Mesendoderm (in vitro differentiated cells): Measurements from ENCODE around the gene HDHD2.

Experiments
- DNase-seq: peaks from one replicate; pipeline ENCODE4 v3.0.0; 2013
- H2AK5ac ChIP-seq: 2 replicates; pipeline ENCODE4 v1.6.1; 2013; ENCODE audit warnings: low read length, inconsistent platforms
- H2BK120ac ChIP-seq: 2 replicates; pipeline ENCODE4 v1.6.1; 2013; ENCODE audit warnings: low read depth, mild to moderate bottlenecking, low read length, moderate library complexity, mixed read lengths
- H2BK15ac ChIP-seq: replicated peaks from 2 replicates; pipeline ENCODE4 v1.6.1; 2013; ENCODE audit warnings: low read depth, mild to moderate bottlenecking, moderate library complexity
- H2BK5ac ChIP-seq: 2 replicates; pipeline ENCODE4 v1.6.1; 2013; ENCODE audit warnings: low read length, inconsistent platforms
- H3K18ac ChIP-seq: 2 replicates; pipeline ENCODE4 v1.6.1; 2013; ENCODE audit warnings: mild to moderate bottlenecking, low read length, mixed read lengths
- H3K23ac ChIP-seq: one replicate; pipeline ENCODE4 v1.6.1; 2013; ENCODE audit warnings: low read length
- H3K27ac ChIP-seq: 2 replicates; pipeline ENCODE4 v1.5.1; 2013; ENCODE audit warnings: low read depth, mild to moderate bottlenecking, inconsistent platforms, low read length, moderate library complexity
- H3K27me3 ChIP-seq: 2 replicates; pipeline ENCODE4 v1.6.1; 2013; ENCODE audit warnings: low read length, control low read depth, mild to moderate bottlenecking, inconsistent platforms; ENCODE audit not compliant: insufficient read depth, poor library complexity
- H3K36me3 ChIP-seq: 2 replicates; pipeline ENCODE4 v1.6.1; 2013; ENCODE audit warnings: low read length, inconsistent platforms; ENCODE audit not compliant: control insufficient read depth, insufficient read depth
- H3K4ac ChIP-seq: one replicate; pipeline ENCODE4 v1.6.1; 2013; ENCODE audit warnings: low read depth, mild to moderate bottlenecking, low read length, moderate library complexity
- H3K4me1 ChIP-seq: 2 replicates; pipeline ENCODE4 v1.6.1; 2013; ENCODE audit warnings: low read depth, low read length, inconsistent platforms; ENCODE audit not compliant: control insufficient read depth
- H3K4me2 ChIP-seq: 2 replicates; pipeline ENCODE4 v1.6.1; 2013; ENCODE audit warnings: low read length
- H3K4me3 ChIP-seq: 2 replicates; pipeline ENCODE4 v1.5.1; 2013; ENCODE audit warnings: mild to moderate bottlenecking, low read length
- H3K56ac ChIP-seq: one replicate; pipeline ENCODE4 v1.6.1; 2013; ENCODE audit warnings: low read length
- H3K79me1 ChIP-seq: 2 replicates; pipeline ENCODE4 v1.6.1; 2013; ENCODE audit warnings: low read length, inconsistent platforms
- H3K79me2 ChIP-seq: 2 replicates; pipeline ENCODE4 v1.6.1; 2013; ENCODE audit warnings: mild to moderate bottlenecking, low read length; ENCODE audit not compliant: control insufficient read depth, insufficient read depth
- H3K9ac ChIP-seq: 2 replicates; pipeline ENCODE4 v1.6.1; 2013; ENCODE audit warnings: low read length, inconsistent platforms
- H4K5ac ChIP-seq: one replicate; pipeline ENCODE4 v1.6.1; 2013; ENCODE audit warnings: low read length
- H4K8ac ChIP-seq: one replicate; pipeline ENCODE4 v1.6.1; 2013; ENCODE audit warnings: low read depth, mild to moderate bottlenecking, control low read depth, low read length, moderate library complexity
- WGBS: extraction: QIAGEN DNeasy Blood & Tissue Kit; methylation state at CpG from one replicate; pipeline ENCODE4 v1.1.7; 2013; ENCODE audit warnings: low lambda C conversion rate, missing lambda C conversion rate; ENCODE audit not compliant: insufficient coverage; ENCODE audit errors: extremely low coverage; 5-methylcytosine and 5-hydroxymethylcytosine counted together

Gene HDHD2

DNA sequence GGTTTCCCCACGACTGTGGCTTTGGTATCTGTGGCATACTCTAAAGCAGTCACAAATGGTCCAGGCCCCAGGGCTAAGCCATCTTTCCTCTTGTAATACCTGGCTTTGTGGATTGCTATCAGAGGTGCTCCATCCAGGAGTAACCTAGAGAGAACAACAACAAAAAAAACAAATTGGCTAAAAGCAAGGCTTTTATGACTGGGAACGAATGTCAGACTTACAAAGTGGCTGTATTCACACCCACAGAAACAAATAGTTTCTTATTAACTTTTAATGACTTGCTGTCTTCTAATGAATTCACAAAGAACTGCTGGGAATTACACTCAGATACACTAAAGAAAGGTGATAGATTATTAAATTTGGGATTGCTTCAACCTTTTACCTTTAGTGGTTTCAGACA, 35.1 kb downstream of the HDHD2 start:
- Histone ChIP-seq H3K36me3 (peaks cover 1% of the 10 kb centered on the region), H2AK5ac (no peak overlapping the region)

DNA sequence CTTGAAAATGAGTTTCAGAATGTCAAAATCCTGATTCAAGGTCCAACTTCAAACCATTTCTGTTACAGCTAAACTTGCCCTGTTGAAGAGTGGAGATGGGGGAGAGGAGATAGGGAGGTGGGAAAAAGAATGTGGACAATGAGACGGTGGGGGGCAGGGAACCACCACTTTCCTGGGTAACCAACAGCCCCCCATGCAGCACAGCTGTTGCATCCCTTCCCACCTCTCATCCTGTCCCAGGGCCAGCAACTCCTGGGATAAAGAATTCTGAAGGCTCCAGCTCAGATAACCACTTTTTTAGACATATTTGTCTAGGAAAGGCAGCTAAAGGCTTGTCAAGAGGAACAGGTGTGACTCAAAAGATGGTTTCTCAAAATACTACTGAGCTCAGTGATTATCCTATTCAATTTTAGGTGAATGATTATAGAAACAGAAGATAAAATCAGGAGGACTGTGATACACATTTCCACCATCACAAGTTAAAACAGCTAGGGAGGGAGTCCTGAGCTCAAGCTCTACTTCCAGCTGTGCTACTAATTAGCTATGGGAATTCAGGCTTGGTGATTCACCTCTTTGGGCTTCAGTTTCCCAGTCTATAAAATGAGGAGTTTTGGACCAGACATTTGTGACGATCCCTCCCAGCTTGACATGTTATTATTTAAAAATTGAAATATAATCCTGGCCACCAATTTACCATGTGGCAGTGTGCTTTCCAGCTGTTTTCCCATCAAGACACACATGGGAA, 36.3 kb downstream of the HDHD2 start:
- Histone ChIP-seq H2BK15ac (no peak overlapping the region), H3K27me3 (no peaks in the 10 kb centered on the region), H2BK120ac (no peak overlapping the region), H3K56ac (no peak overlapping the region), H3K4me3 (no peak overlapping the region), H3K4ac (no peak overlapping the region), H3K27ac (peak overlapping the region; percentile 34), H3K9ac (no peak overlapping the region), H3K18ac (no peak overlapping the region), H3K36me3 (peaks cover 1% of the 10 kb centered on the region), H4K5ac (no peak overlapping the region), H3K4me2 (no peak overlapping the region), H3K79me2 (no peaks in the 10 kb centered on the region), H3K4me1 (peaks cover 3% of the 10 kb centered on the region), H3K23ac (no peak overlapping the region), H2BK5ac (no peak overlapping the region), H2AK5ac (no peak overlapping the region), H4K8ac (no peak overlapping the region), H3K79me1 (no peaks in the 10 kb centered on the region)
- WGBS, result no CpG with 5 or more reads among the region's 2 CpGs
- peak; percentile 85 for DNase-seq

More for the DNA sequence above, 35.1 kb downstream of the HDHD2 start:
- Histone ChIP-seq H2BK5ac (no peak overlapping the region), H3K27me3 (no peaks in the 10 kb centered on the region), H3K79me2 (no peaks in the 10 kb centered on the region), H3K79me1 (no peaks in the 10 kb centered on the region), H3K56ac (no peak overlapping the region), H4K8ac (no peak overlapping the region), H3K23ac (no peak overlapping the region), H3K4ac (no peak overlapping the region), H3K9ac (no peak overlapping the region), H3K18ac (no peak overlapping the region), H4K5ac (no peak overlapping the region), H2BK120ac (no peak overlapping the region), H3K27ac (no peak overlapping the region), H3K4me1 (peaks cover 3% of the 10 kb centered on the region), H3K4me2 (no peak overlapping the region), H3K4me3 (no peak overlapping the region), H2BK15ac (no peak overlapping the region)
- DNase-seq, result no peak
- WGBS, result no CpG with 5 or more reads among the region's 2 CpGs

DNA sequence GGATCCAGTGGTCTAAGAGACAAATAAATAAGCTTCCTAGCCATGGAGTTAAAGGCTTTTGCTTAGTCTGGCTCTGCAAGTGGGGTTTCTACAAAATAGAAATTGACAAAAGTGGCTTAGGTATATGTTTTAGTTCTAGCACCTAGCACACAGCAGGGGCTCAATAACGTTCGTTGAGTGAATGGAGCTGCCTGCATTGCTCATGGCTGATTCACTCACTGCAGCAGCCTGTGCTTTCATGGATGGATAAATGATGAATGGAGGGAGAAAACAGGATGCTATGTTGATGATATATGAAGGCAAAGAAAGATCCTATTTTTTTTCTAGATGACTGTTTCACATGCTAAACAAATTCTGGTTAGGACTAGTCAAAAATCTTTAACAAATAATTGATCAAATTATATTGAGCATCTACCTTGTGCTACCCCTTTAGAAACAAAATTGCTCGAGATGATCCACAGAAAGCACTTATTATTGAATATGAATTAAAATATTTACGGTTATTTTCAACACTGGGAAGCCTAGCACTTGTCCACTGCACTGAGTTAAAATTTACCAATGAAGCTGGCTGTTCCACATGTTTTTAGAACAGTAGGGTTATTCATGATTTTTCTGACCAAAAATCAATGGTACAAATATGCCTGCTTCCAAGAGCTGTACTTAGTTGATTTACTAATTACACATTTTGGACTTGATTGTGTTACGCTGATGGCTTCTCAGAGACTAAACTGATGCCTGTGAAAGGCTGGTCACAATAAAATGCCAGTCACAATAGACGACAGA, 39.6 kb downstream of the HDHD2 start:
- Histone ChIP-seq H3K18ac (no peak overlapping the region), H3K36me3 (peaks cover 1% of the 10 kb centered on the region), H3K79me2 (no peaks in the 10 kb centered on the region), H3K4me3 (no peak overlapping the region), H3K9ac (no peak overlapping the region), H3K56ac (no peak overlapping the region), H3K79me1 (no peaks in the 10 kb centered on the region), H2BK15ac (no peak overlapping the region), H2AK5ac (no peak overlapping the region), H4K8ac (no peak overlapping the region), H3K4ac (no peak overlapping the region), H3K4me1 (peaks cover 3% of the 10 kb centered on the region), H2BK120ac (no peak overlapping the region), H3K4me2 (no peak overlapping the region), H2BK5ac (no peak overlapping the region), H3K23ac (no peak overlapping the region), H3K27me3 (no peaks in the 10 kb centered on the region), H3K27ac (no peak overlapping the region), H4K5ac (no peak overlapping the region)
- peak; percentile 6 for DNase-seq
- no CpG with 5 or more reads among the region's 6 CpGs for WGBS

DNA sequence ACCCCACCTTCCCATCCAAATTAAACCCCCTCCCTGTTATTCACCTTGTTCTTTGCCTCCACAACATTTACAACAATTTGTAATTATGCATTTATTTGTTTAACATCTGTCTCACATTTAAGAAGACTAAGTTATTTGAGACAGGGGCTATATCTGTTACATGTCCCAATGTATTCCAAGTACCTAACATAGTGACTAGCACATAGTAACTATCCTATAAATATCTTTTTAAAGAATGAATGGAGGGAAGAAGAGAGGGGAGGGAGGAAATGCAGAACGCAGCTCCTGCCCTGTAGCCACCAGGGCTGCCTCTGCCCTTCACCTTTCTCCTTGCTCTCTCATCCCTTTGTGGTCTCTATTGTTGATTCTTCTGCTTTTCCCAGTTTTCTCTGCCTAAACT, 40.6 kb downstream of the HDHD2 start:
- no peak overlapping the region for H4K8ac ChIP-seq
- H3K56ac ChIP-seq, result no peak overlapping the region
- no peak overlapping the region for H3K4me2 ChIP-seq
- no peak overlapping the region for H2BK120ac ChIP-seq
- no peak overlapping the region for H3K4me3 ChIP-seq
- no peak overlapping the region for H3K23ac ChIP-seq
- no peaks in the 10 kb centered on the region for H3K27me3 ChIP-seq
- H2BK5ac ChIP-seq, result no peak overlapping the region
- H2BK15ac ChIP-seq, result no peak overlapping the region
- H3K4ac ChIP-seq, result no peak overlapping the region
- no peak overlapping the region for H3K18ac ChIP-seq
- H3K27ac ChIP-seq, result no peak overlapping the region
- WGBS, result no CpG with 5 or more reads among the region's 1 CpG
- peaks cover 3% of the 10 kb centered on the region for H3K4me1 ChIP-seq
- H3K79me2 ChIP-seq, result no peaks in the 10 kb centered on the region
- H3K36me3 ChIP-seq, result peaks cover 1% of the 10 kb centered on the region
- no peak overlapping the region for H2AK5ac ChIP-seq
- no peak overlapping the region for H4K5ac ChIP-seq
- no peak for DNase-seq
- H3K79me1 ChIP-seq, result no peaks in the 10 kb centered on the region
- no peak overlapping the region for H3K9ac ChIP-seq

DNA sequence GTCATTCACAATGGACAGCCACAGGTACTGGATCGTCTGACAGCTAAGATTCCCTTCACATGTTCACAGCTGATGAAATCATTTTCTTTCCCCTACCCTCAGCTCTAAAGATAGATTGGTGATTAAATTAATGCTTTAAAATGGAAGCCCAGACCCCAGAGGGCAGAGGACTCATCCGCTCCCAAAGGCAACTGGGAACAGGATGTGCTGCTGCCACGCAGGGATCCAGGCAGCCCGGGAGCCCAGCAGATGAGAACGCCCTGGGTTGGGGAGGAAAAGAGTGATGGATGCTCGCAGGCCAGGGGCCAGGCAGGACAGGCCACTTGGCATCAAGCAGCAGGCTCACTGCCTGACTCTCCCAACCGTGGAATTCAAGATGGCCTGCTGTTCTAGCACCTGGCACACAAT, 41.3 kb downstream of the HDHD2 start:
- Histone ChIP-seq H3K79me2 (no peaks in the 10 kb centered on the region), H2AK5ac (no peak overlapping the region), H3K23ac (no peak overlapping the region), H4K5ac (no peak overlapping the region), H3K27me3 (no peaks in the 10 kb centered on the region), H2BK120ac (no peak overlapping the region), H3K4ac (no peak overlapping the region), H3K4me2 (no peak overlapping the region), H2BK15ac (no peak overlapping the region), H3K18ac (no peak overlapping the region), H3K56ac (no peak overlapping the region), H2BK5ac (no peak overlapping the region), H3K27ac (no peak overlapping the region), H3K36me3 (peaks cover 1% of the 10 kb centered on the region), H4K8ac (no peak overlapping the region), H3K9ac (no peak overlapping the region), H3K4me1 (no peaks in the 10 kb centered on the region), H3K4me3 (no peak overlapping the region), H3K79me1 (no peaks in the 10 kb centered on the region)
- WGBS, result no CpG with 5 or more reads among the region's 7 CpGs
- no peak for DNase-seq
